GM21723 (cell line): ENCODE data around the gene TRIM49.
"Not testable (repeated sequence)": the region's sequence is repeated elsewhere in the genome, so short reads cannot be mapped to it uniquely, and the experiment has no call there.

Source experiments
- ATAC-seq: cut with Tn5 transposase; IDR thresholded peaks from one replicate; pipeline ENCODE4 v1.9.1; 2021; ENCODE audit warnings: mild to moderate bottlenecking, moderate library complexity; ENCODE audit not compliant: unreplicated experiment

TRIM49 gene

GRCh38 chr11:89808475-89808874 is at the start of gene TRIM49:
TRIM49 (minus strand) TSS chr11:89808575; CDS start chr11:89804469, 4,106 bp downstream.
- ATAC-seq = not testable (repeated sequence)

- ATAC-seq = not testable (repeated sequence)
Measured at GRCh38 chr11:89826694-89827093, 18.3 kb upstream of the TRIM49 start.

GRCh38 chr11:89820008-89820407 is 11.6 kb upstream of the TRIM49 start:
- not testable (repeated sequence) for ATAC-seq

GRCh38 chr11:89813535-89813934 is 5.2 kb upstream of the TRIM49 start:
- ATAC-seq = not testable (repeated sequence)

- not testable (repeated sequence) for ATAC-seq
Measured at GRCh38 chr11:89787506-89788063, 20.8 kb downstream of the TRIM49 start.

- ATAC-seq = not testable (repeated sequence)
Measured at GRCh38 chr11:89785726-89786125, 22.6 kb downstream of the TRIM49 start.

- ATAC-seq = not testable (repeated sequence)
Measured at GRCh38 chr11:89750822-89751221, 57.6 kb downstream of the TRIM49 start.
